GM19463 (cell line): ENCODE measurements around the gene COX5B.

Experiments used
- ATAC-seq: cut with Tn5 transposase; IDR thresholded peaks from one replicate; pipeline ENCODE4 v1.9.1; 2021; ENCODE audit warnings: mild to moderate bottlenecking, moderate library complexity; ENCODE audit not compliant: unreplicated experiment

The COX5B gene

GRCh38 chr2:97653874-97654273 is 8.0 kb downstream of the COX5B start:
- no peak for ATAC-seq

DNA sequence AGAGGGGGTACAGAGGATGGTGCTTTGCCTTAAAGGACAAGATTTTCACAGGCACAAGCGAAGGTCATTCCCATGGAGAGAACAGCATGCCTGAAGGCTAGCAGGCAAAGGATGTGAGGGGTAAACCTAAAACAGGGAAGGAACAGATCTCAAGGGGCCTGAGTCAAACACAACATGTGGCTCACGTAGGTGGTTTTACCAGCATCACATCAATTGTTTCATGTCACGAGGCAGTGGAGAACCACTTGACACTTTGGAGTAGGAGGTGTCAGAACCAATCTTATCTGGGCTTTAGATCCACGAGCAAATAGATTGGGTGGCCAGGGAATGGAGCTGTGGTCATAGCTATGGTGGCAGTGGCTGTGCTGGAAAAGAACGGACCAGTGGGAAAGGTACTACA is 8.4 kb downstream of the COX5B start:
- ATAC-seq = no peak

GRCh38 chr2:97654791-97655190 is 8.9 kb downstream of the COX5B start:
- ATAC-seq = no peak

- ATAC-seq = no peak
These were observed 10.4 kb downstream of the COX5B start for GRCh38 chr2:97656129-97656755.

GRCh38 chr2:97656905-97657587 is 11.2 kb downstream of the COX5B start:
- ATAC-seq = no peak

GRCh38 chr2:97657986-97658690 is 12.3 kb downstream of the COX5B start:
- no peak for ATAC-seq

DNA sequence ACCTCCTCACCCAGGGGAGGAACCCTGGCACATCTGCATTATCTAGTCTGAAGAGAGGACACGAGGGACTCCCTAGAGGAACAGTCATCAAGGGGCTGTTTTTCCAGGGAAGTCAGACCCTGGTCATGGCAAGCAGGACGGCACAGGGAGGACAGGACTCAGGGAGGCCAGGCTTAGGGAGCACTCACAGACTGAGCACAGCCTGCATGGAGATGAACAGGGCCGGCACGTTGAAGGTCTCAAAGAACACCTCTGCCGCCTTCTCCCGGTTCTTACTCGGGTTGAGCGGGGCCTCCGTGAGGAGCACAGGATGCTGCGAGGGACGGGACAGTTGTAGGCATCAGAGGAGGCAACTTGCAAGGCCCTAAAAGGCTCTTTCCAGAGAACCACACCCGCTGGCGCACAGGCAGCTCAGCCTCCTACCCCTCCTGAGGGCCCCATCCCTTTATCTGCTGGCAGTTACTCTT is 12.9 kb downstream of the COX5B start:
- no peak for ATAC-seq

DNA sequence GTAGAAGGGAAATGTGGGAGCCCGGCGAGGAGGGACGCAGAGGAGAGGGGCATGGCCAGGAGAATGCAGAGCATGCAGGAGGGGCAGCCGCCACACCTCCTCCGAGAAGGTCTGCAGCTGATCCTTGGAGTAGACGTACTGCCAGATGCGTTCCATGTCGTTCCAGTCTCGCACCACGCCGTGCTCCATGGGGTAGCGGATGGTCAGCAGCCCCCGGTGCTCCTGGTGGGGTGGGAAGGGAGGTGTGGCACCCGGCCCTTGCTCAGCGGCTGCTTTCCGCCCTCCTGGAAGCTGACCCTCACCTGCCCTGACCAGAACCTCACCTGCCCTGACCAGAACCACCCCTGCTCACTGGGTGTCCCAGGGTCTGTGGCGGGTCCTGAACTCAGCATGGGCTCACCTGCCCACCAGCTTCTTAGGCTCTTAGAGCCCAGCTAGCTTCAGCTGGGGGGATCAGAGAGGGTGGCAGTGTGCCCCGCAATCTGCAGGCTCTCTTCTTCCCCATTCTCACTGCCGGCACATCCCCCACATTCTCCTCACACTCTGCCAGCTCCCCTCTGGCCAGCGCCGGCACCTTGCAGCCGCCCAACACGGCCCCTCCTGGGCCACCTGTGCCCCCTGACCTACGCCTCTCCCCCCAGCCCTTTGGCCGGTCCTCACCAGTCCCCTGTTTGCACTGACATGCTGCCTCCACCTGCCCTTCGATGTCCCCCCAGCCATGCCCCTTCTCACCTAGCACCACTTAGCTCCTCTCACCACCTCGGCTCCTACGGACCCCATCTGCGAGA is 13.6 kb downstream of the COX5B start:
- no peak for ATAC-seq

- ATAC-seq = no peak
These were observed 14.3 kb downstream of the COX5B start for GRCh38 chr2:97660044-97660774.

GRCh38 chr2:97660775-97661389 is 15.0 kb downstream of the COX5B start:
- no peak for ATAC-seq

DNA sequence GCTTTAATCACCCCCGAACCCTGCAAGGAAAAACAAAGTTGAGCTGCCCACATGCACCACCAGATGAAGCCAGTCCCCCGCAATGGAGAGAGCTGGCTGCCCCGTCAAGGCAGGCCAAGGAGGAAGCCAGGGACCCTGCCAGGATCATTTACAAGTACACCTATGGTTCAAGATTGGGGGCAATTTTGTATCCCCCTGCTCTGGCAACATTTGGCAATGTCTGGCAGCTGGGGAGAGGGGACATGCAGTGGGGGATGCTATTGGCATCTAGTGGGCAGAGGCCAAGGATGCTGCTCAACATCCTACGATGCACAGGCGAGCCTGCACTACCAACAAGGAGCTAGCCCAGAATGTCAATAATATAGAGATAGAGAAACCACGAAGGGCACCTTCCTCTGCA is 16.1 kb downstream of the COX5B start:
- ATAC-seq = no peak

- peak; percentile 17 for ATAC-seq
These were observed 16.6 kb downstream of the COX5B start for GRCh38 chr2:97662386-97662894.

GRCh38 chr2:97662895-97663625 is 17.2 kb downstream of the COX5B start:
- peak; percentile 47 for ATAC-seq

GRCh38 chr2:97663626-97663961 is 17.7 kb downstream of the COX5B start:
- no peak for ATAC-seq

DNA sequence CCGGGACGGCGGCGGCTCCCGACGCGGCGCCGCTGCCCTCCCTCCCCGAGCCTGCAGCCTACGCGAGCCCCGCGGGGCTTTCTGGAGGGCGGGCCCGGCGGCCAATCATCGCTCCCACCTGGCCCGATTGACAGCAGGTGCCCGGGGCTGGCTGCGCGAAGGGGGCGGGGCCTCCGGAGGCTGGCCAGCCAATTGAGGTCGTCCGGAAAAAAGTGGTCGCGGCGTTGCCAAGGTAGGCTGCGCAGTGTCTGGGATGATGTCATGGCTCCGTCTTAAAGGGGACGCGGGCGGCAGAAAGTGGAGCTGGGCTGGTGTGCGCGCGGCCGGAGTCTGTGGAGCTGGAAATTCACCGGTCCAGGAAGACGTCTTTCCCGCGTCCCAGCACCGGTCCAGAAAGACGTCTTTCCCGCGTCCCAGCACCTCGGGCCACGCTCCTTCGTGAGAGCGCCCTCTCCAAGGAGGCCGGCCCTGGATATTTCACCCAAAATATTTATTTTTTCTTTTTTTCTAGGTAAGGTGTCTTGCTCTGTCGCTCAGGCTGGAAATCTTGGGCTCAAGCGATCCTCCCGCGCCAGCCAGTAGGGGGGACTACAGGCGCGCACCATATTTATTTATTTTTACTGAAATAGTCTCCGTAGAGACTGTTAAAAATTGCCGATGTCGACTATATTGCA is 18.2 kb downstream of the COX5B start, which contains the start of gene ACTR1B:
ACTR1B (minus strand) TSS at position 83 of the 674 bp plus-strand sequence. CDS start 154 bp downstream, outside the sequence.
- ATAC-seq = peak; percentile 81

DNA sequence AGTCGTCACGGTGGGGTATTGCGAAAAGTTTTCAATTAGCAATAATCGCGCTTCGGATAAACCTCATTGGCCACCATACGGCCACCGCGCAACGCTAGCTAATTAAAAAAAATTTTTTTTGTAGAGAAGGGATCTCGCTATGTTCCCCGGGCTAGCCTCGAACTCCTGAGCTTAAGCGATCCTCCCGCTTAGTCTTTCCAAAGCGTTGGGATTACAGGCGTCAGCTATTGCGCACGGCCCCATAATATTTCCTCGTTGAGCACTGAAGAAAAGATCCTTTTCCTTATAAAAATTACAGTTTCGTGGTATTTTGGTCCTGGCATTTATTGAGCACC is 18.7 kb downstream of the COX5B start:
- no peak for ATAC-seq

DNA sequence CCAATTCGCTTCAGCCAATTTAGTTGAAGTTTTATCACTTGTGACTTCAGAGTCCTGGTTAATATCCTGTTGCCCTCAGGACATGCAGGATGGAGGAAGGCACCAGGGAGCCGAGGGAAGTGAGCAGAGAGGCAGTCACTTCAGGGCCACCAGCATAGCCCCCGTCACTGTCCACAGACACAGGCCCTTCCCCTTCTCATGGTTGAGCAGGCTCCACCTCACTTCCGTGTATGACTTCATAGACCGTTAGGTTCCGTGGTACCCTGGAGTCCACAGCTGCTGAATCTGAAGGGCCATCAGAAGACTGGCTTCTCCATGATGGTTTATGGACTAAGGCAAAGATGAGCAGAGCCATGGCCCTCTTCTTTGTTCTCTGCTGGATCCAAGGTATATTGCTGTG is 23.6 kb downstream of the COX5B start, which contains the start of gene C2orf92:
C2orf92 (plus strand) TSS at position 266 of the 400 bp plus-strand sequence; CDS start at position 342, 76 bp downstream.
- ATAC-seq = no peak

- ATAC-seq = no peak
These were observed 24.6 kb downstream of the COX5B start for GRCh38 chr2:97670471-97670870.

DNA sequence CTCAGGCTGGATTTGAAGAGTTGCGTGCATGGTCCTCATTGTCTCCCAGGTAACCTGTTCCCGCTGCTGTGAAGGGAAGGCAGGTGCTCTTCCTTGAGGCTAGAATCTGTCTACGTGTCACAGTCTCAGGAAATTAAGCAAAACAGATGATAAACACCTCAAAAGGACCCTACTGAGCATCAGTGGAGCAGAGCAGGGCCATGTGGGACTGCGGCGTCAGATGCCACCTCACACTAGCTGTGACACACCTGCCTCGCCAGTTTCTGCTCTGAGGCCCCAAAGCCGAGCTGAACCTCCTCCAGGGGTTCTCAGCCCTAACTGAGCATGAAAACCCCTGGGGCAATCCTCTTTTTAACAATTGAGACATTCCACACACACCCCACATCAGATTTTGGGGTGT is 25.7 kb downstream of the COX5B start:
- no peak for ATAC-seq
